Caco-2 (cell line): ENCODE results near the gene DSEL. TPM values are rescaled to one million over a fixed set of nuclear protein-coding genes. Genes with fewer than 3 reads are reported as not detected.

Source experiments
- BruUV-seq: library from RNA; stranded (reverse); fragments of 400-500 nt; replicated peaks from 2 replicates; lab custom pipeline; 2021; lab: Mats Ljungman, UMichigan
- CTCF ChIA-PET: fragments of 300-600 bp; sonication (Branson Sonifier 250); formaldehyde crosslinking; loops from one replicate; lab custom pipeline; 2022; ENCODE audit warnings: antibody characterized with exemption; lab: Charles Lee
- POLR2A ChIA-PET: fragments of 300-600 bp; sonication (Branson Sonifier 250); formaldehyde crosslinking; loops from one replicate; lab custom pipeline; 2022; ENCODE audit warnings: antibody characterized with exemption; lab: Charles Lee
- DNase-seq, 2 experiments: peaks; one replicate each; pipeline versions ENCODE4 v3.0.0 to v3.0.0-alpha.2; 2020 to 2022
- H3K27me3 ChIP-seq: replicated peaks from 2 replicates; pipeline ENCODE4 v1.6.0; 2011; ENCODE audit warnings: low read length; ENCODE audit not compliant: control insufficient read depth, insufficient read depth
- H3K36me3 ChIP-seq: 2 replicates; pipeline ENCODE4 v1.5.1; 2011; ENCODE audit warnings: low read length; ENCODE audit not compliant: control insufficient read depth, insufficient read depth
- H3K4me1 ChIP-seq: fragments of 250-450 bp; sonication (Bioruptor Pico); 2 replicates; pipeline ENCODE4 v1.5.1; 2020; ENCODE audit warnings: mild to moderate bottlenecking
- H3K4me3 ChIP-seq: 2 replicates; pipeline ENCODE4 v1.5.1; 2011; ENCODE audit warnings: low read depth, mild to moderate bottlenecking, control low read depth, low read length
- H3K9me3 ChIP-seq: fragments of 250-450 bp; sonication (Bioruptor Pico); 2 replicates; pipeline ENCODE4 v1.5.1; 2020; ENCODE audit warnings: mild to moderate bottlenecking, moderate library complexity
- H3K27ac Mint-ChIP-seq: one replicate; pipeline ENCODE4 v1.8.0; 2022; ENCODE audit warnings: mixed read lengths; ENCODE audit not compliant: unreplicated experiment
- H3K27me3 Mint-ChIP-seq: one replicate; pipeline ENCODE4 v1.8.0; 2022; ENCODE audit warnings: mixed read lengths; ENCODE audit not compliant: insufficient read depth, unreplicated experiment
- H3K36me3 Mint-ChIP-seq: one replicate; pipeline ENCODE4 v1.8.0; 2022; ENCODE audit warnings: mild to moderate bottlenecking, mixed read lengths; ENCODE audit not compliant: insufficient read depth, unreplicated experiment
- H3K4me1 Mint-ChIP-seq: one replicate; pipeline ENCODE4 v1.8.0; 2022; ENCODE audit warnings: low read depth, mixed read lengths; ENCODE audit not compliant: unreplicated experiment
- H3K4me3 Mint-ChIP-seq: one replicate; pipeline ENCODE4 v1.8.0; 2022; ENCODE audit warnings: mild to moderate bottlenecking, moderate library complexity, mixed read lengths; ENCODE audit not compliant: unreplicated experiment
- H3K9me3 Mint-ChIP-seq: one replicate; pipeline ENCODE4 v1.8.0; 2022; ENCODE audit warnings: mixed read lengths; ENCODE audit not compliant: unreplicated experiment
- CTCF ChIP-seq, 2 experiments: fragments of 200-600 bp in 1 of 2; IDR thresholded peaks; 1 replicate in 1 of 2; 2 replicates in 1 of 2; pipeline versions ENCODE4 v1.5.1 to v1.8.0; 2011 to 2022; ENCODE audit warnings: antibody characterized with exemption in 1 of 2, control low read depth in 1 of 2, inconsistent platforms in 1 of 2, low read depth in 1 of 2, low read length in 1 of 2, mild to moderate bottlenecking in 1 of 2, moderate library complexity in 1 of 2; ENCODE audit not compliant: insufficient read depth in 1 of 2, severe bottlenecking in 1 of 2, unreplicated experiment in 1 of 2
- intact Hi-C: fragments of 100-400 bp; cut with micrococcal nuclease; formaldehyde crosslinking; loops from one replicate; pipeline ENCODE4 v1.10.0; 2022; ENCODE audit not compliant: unreplicated experiment
- total RNA-seq: library from RNA; stranded (reverse); gene quantifications from 2 replicates; pipeline ENCODE4 v1.2.3, GENCODE V29; 2022

DSEL gene
- total RNA-seq, 1 experiment from 2014 or later: 0.18 TPM

DNA sequence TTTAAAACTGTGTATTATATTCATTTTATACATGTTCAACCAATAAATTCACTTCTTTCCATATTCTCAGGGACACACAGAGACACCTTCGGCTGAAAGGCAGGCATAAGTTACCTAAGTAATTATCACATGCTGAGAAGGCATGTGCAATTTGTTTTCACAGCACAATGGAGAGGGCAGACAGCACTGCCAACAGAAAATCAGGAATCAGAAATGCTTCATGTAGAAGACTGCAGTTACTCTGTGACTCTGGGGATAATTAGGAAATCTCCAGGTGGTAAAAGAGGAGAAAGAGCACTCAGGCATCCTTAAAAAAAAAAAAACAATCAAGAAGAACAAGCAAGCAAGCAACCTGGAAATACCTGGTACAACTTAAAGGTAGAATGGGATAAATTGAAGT, 49.3 kb downstream of the DSEL start:
- ChIA-PET CTCF (no interaction called here), POLR2A (no interaction called here)
- Mint-ChIP-seq H3K27me3 (no peaks in the 10 kb centered on the region), H3K4me3 (no peak overlapping the region), H3K4me1 (no peaks in the 10 kb centered on the region), H3K9me3 (no peaks in the 10 kb centered on the region), H3K36me3 (no peaks in the 10 kb centered on the region), H3K27ac (no peak overlapping the region)
- no peak for TF ChIP-seq CTCF (IDR thresholded peaks at IDR 0.05; ENCODE audit: insufficient read depth in 1 of 2, low read depth in 1 of 2, low read length in 1 of 2, severe bottlenecking in 1 of 2, unreplicated experiment in 1 of 2)
- Histone ChIP-seq H3K36me3 (no peaks in the 10 kb centered on the region), H3K4me1 (no peaks in the 10 kb centered on the region), H3K9me3 (no peaks in the 10 kb centered on the region), H3K4me3 (no peak overlapping the region), H3K27me3 (no peaks in the 10 kb centered on the region)
- BruUV-seq: no TSS peak
- intact Hi-C loops: no loop called here
- DNase-seq: no peak

DNA sequence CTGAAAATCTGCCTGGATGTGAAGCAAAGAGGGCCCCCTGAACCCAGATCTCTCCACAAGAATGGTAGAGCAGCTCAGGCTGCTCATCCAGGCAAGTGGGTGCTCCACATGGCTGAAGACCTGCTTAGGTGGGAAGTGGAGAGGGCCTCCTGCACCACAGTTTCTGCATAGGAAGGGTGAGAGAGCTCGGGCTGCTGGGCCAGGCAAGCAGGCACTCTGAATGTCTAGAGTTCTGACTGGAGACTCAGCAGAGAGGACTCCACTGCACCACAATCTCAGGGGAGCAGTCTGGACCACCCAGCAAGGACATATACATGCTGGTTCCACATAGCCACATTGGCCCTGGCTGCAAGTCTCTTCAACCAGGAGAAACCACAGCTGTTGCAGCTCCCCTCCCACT, 52.0 kb downstream of the DSEL start:
- no peak overlapping the region for H3K27ac Mint-ChIP-seq
- intact Hi-C loops: no loop called here
- Histone ChIP-seq H3K9me3 (no peaks in the 10 kb centered on the region), H3K4me3 (no peak overlapping the region), H3K36me3 (no peaks in the 10 kb centered on the region), H3K27me3 (no peaks in the 10 kb centered on the region), H3K4me1 (no peaks in the 10 kb centered on the region)
- no peak for DNase-seq
- no peak for TF ChIP-seq CTCF (IDR thresholded peaks at IDR 0.05; ENCODE audit: insufficient read depth in 1 of 2, low read depth in 1 of 2, low read length in 1 of 2, severe bottlenecking in 1 of 2, unreplicated experiment in 1 of 2)
- H3K4me3 Mint-ChIP-seq: no peak overlapping the region
- H3K27me3 Mint-ChIP-seq: no peaks in the 10 kb centered on the region
- H3K9me3 Mint-ChIP-seq: no peaks in the 10 kb centered on the region
- H3K36me3 Mint-ChIP-seq: no peaks in the 10 kb centered on the region
- ChIA-PET CTCF (no interaction called here), POLR2A (no interaction called here)
- BruUV-seq: no TSS peak
- no peaks in the 10 kb centered on the region for H3K4me1 Mint-ChIP-seq

- no peak for DNase-seq
- Mint-ChIP-seq H3K36me3 (no peaks in the 10 kb centered on the region), H3K27me3 (no peaks in the 10 kb centered on the region), H3K4me1 (no peaks in the 10 kb centered on the region), H3K27ac (no peak overlapping the region), H3K9me3 (no peaks in the 10 kb centered on the region), H3K4me3 (no peak overlapping the region)
- Histone ChIP-seq H3K4me1 (no peaks in the 10 kb centered on the region), H3K27me3 (no peaks in the 10 kb centered on the region), H3K9me3 (no peaks in the 10 kb centered on the region), H3K36me3 (no peaks in the 10 kb centered on the region), H3K4me3 (no peak overlapping the region)
- CTCF ChIA-PET: no interaction called here
- POLR2A ChIA-PET: no interaction called here
- no TSS peak for BruUV-seq
- no peak for TF ChIP-seq CTCF (IDR thresholded peaks at IDR 0.05; ENCODE audit: insufficient read depth in 1 of 2, low read depth in 1 of 2, low read length in 1 of 2, severe bottlenecking in 1 of 2, unreplicated experiment in 1 of 2)
- intact Hi-C loops: no loop called here
Measured at GRCh38 chr18:67463829-67464228, 52.7 kb downstream of the DSEL start.
